GM12878 (cell line): ENCODE results near the gene FANCF. TPM values are rescaled to one million over a fixed set of nuclear protein-coding genes. Genes with fewer than 3 reads are reported as not detected.
A peak's percentile ranks its signal among the peaks of the same experiment; 100 is the strongest.

ENCODE experiments used
- ATAC-seq: fragments of 200-7000 bp; cut with Tn5 transposase; 3 replicates; pipeline ENCODE4 v1.9.1; 2020; ENCODE audit warnings: mild to moderate bottlenecking, moderate library complexity
- BruUV-seq: library from RNA; stranded (reverse); fragments of 400-500 nt; replicated peaks from 2 replicates; lab custom pipeline; 2021; lab: Mats Ljungman, UMichigan
- CTCF ChIA-PET: fragments of 300-600 bp; sonication (Branson Sonifier 250); formaldehyde crosslinking; extraction: SDS; loops from one replicate; lab custom pipeline; 2021; ENCODE audit warnings: inconsistent platforms; lab: Yijun Ruan, JAX
- POLR2A ChIA-PET: fragments of 350-600 bp; formaldehyde crosslinking; extraction: SDS; loops from one replicate; lab custom pipeline; 2021; ENCODE audit warnings: inconsistent platforms; lab: Charles Lee
- RAD21 ChIA-PET: fragments of 300-600 bp; sonication (Branson Sonifier 250); formaldehyde crosslinking; loops from one replicate; lab custom pipeline; 2023; ENCODE audit warnings: antibody characterized with exemption; ENCODE audit not compliant: unreplicated experiment; lab: Charles Lee
- SMC1A ChIA-PET: fragments of 300-600 bp; sonication (Branson Sonifier 250); formaldehyde crosslinking; loops from one replicate; lab custom pipeline; 2023; ENCODE audit not compliant: unreplicated experiment, uncharacterized antibody; lab: Charles Lee
- DNase-seq: peaks from one replicate; pipeline ENCODE4 v3.0.0-alpha.2; 2011; ENCODE audit warnings: low read depth, low spot score
- FAIRE-seq: peaks from 3 replicates; lab custom pipeline; 2011; peaks lifted over from hg19 to GRCh38; lab: Jason Lieb, UNC
- H2AFZ ChIP-seq: 2 replicates; pipeline ENCODE4 v1.6.0; 2011; ENCODE audit warnings: low read depth, low read length, control low read depth; ENCODE audit not compliant: control insufficient read depth
- H3K27ac ChIP-seq: 2 replicates; pipeline ENCODE4 v1.5.1; 2011; ENCODE audit warnings: control low read depth; ENCODE audit not compliant: control insufficient read depth, insufficient read depth
- H3K27me3 ChIP-seq, 2 experiments: replicated peaks in 1 of 2; 2 replicates each; pipeline versions ENCODE4 v1.6.0 to v1.6.1; 2011; ENCODE audit warnings: low read length in 1 of 2; ENCODE audit not compliant: control insufficient read depth in 2 of 2, insufficient read depth in 2 of 2
- H3K36me3 ChIP-seq, 2 experiments: 2 replicates each; pipeline ENCODE4 v1.5.1; 2011; ENCODE audit warnings: low read length in 1 of 2; ENCODE audit not compliant: control insufficient read depth in 2 of 2, insufficient read depth in 2 of 2
- H3K4me1 ChIP-seq: 2 replicates; pipeline ENCODE4 v1.6.1; 2011; ENCODE audit warnings: mild to moderate bottlenecking, low read length, moderate library complexity, mixed read lengths; ENCODE audit not compliant: control insufficient read depth, insufficient read depth
- H3K4me2 ChIP-seq: 2 replicates; pipeline ENCODE4 v1.6.0; 2011; ENCODE audit warnings: control low read depth; ENCODE audit not compliant: control insufficient read depth, insufficient read depth
- H3K4me3 ChIP-seq: fragments of 200-600 bp; sonication (generic); 2 replicates; pipeline ENCODE4 v1.5.1; 2016
- H3K79me2 ChIP-seq: 2 replicates; pipeline ENCODE4 v1.6.0; 2011; ENCODE audit warnings: low read length; ENCODE audit not compliant: control insufficient read depth, insufficient read depth
- H3K9ac ChIP-seq: 2 replicates; pipeline ENCODE4 v1.8.0; 2011; ENCODE audit warnings: low read length, control low read depth, mixed read lengths; ENCODE audit not compliant: control insufficient read depth, insufficient read depth
- H3K9me3 ChIP-seq: replicated peaks from 3 replicates; pipeline ENCODE4 v1.5.1; 2011; ENCODE audit warnings: mild to moderate bottlenecking, low read length; ENCODE audit not compliant: control insufficient read depth, insufficient read depth
- H4K20me1 ChIP-seq: 2 replicates; pipeline ENCODE4 v1.6.0; 2011; ENCODE audit not compliant: control insufficient read depth, insufficient read depth
- BCL11A ChIP-seq: IDR thresholded peaks from 2 replicates; pipeline ENCODE4 v1.6.1; 2011; ENCODE audit warnings: low read depth, low read length
- CHD1 ChIP-seq: IDR thresholded peaks from 2 replicates; pipeline ENCODE4 v1.6.1; 2012; ENCODE audit warnings: low read depth, low read length, improper control_type of control experiment
- CREB1 ChIP-seq: IDR thresholded peaks from 2 replicates; pipeline ENCODE4 v1.6.1; 2012; ENCODE audit warnings: low read depth, mild to moderate bottlenecking, inconsistent platforms
- ESRRA ChIP-seq: IDR thresholded peaks from 2 replicates; pipeline ENCODE4 v1.6.1; 2012; ENCODE audit warnings: mild to moderate bottlenecking, low read length, improper control_type of control experiment
- FOXK2 ChIP-seq: fragments of 450-650 bp; IDR thresholded peaks from 2 replicates; pipeline ENCODE4 v1.6.1; 2017; ENCODE audit warnings: mild to moderate bottlenecking, moderate library complexity
- FOXM1 ChIP-seq: IDR thresholded peaks from 2 replicates; pipeline ENCODE4 v1.6.1; 2012; ENCODE audit warnings: low read depth, mild to moderate bottlenecking, inconsistent platforms, low read length, moderate library complexity
- MEF2A ChIP-seq: IDR thresholded peaks from 2 replicates; pipeline ENCODE4 v1.6.1; 2011; ENCODE audit warnings: low read depth, mild to moderate bottlenecking, low read length, moderate library complexity; ENCODE audit not compliant: insufficient read depth
- NFIC ChIP-seq: IDR thresholded peaks from 2 replicates; pipeline ENCODE4 v1.6.1; 2012; ENCODE audit warnings: low read depth, mild to moderate bottlenecking, inconsistent platforms, low read length, moderate library complexity
- RAD21 ChIP-seq: IDR thresholded peaks from 2 replicates; pipeline ENCODE4 v1.6.1; 2011; ENCODE audit warnings: mild to moderate bottlenecking, low read depth, low read length, moderate library complexity; ENCODE audit not compliant: insufficient read depth
- RFX5 ChIP-seq: IDR thresholded peaks from 2 replicates; pipeline ENCODE4 v1.6.1; 2011; ENCODE audit warnings: low read depth, low read length, improper control_type of control experiment
- RUNX3 ChIP-seq: IDR thresholded peaks from 2 replicates; pipeline ENCODE4 v1.6.1; 2012; ENCODE audit warnings: low read length, inconsistent platforms
- SREBF1 ChIP-seq: IDR thresholded peaks from 2 replicates; pipeline ENCODE4 v1.6.1; 2012; ENCODE audit warnings: mild to moderate bottlenecking, low read length
- TCF7 ChIP-seq: IDR thresholded peaks from 2 replicates; pipeline ENCODE4 v1.6.1; 2014; ENCODE audit warnings: antibody characterized with exemption, borderline replicate concordance
- ZNF274 ChIP-seq: IDR thresholded peaks from one replicate; pipeline ENCODE4 v1.8.0; 2011; ENCODE audit not compliant: insufficient read length, insufficient read depth
- ZNF622 ChIP-seq: fragments of 450-650 bp; IDR thresholded peaks from 2 replicates; pipeline ENCODE4 v1.6.1; 2017; ENCODE audit warnings: mild to moderate bottlenecking, inconsistent platforms
- WGBS: methylation state at CpG from one replicate; pipeline ENCODE4 v1.1.6; 2016; ENCODE audit warnings: low lambda C conversion rate; ENCODE audit not compliant: insufficient replicate concordance, insufficient coverage; ENCODE audit errors: missing lambda C conversion rate; 5-methylcytosine and 5-hydroxymethylcytosine counted together
- in situ Hi-C: fragments of 300-500 bp; cut with MboI; formaldehyde crosslinking; loops from 9 replicates; pipeline ENCODE4 v1.14.3; 2018; ENCODE audit warnings: mixed read lengths
- intact Hi-C: fragments of 100-400 bp; cut with micrococcal nuclease; formaldehyde crosslinking; loops from one replicate; pipeline ENCODE4 v1.14.2; 2022; ENCODE audit not compliant: unreplicated experiment
- polyA plus RNA-seq, 11 experiments: library from polyadenylated mRNA; depleted of rRNA in 4 of 11; unstranded in 6 of 11; stranded (reverse) in 5 of 11; fragments of >200 nt; fragmentation: Nextera tagmentation in 4 of 11; fragmentation: Illumina TruSeq in 1 of 11; extraction: Ambion mirVana in 4 of 11; extraction: Trizol in 1 of 11; gene quantifications; 1 replicate in 1 of 11; 2 replicates in 10 of 11; pipeline versions ENCODE4 v1.2.1 to v1.2.3, GENCODE V29; 2011 to 2016; ENCODE audit warnings: inconsistent platforms in 2 of 11, missing spikeins in 2 of 11, low read depth in 1 of 11
- total RNA-seq, 4 experiments: library from RNA; depleted of rRNA in 3 of 4; stranded (reverse); fragments of >200 nt in 3 of 4; fragmentation: Illumina TruSeq in 1 of 4; extraction: Trizol in 1 of 4; gene quantifications; 2 replicates each; pipeline versions ENCODE4 v1.2.1 to v1.2.3, GENCODE V29; 2013 to 2021
- TF ChIP-seq, protein P1 (sequence below): fragments of 150-350 bp; IDR thresholded peaks from 2 replicates; pipeline ENCODE4 v1.6.1; 2014; ENCODE audit warnings: mild to moderate bottlenecking, low read depth, low read length
- TF ChIP-seq, protein P2 (sequence below): fragments of 450-650 bp; IDR thresholded peaks from 2 replicates; pipeline ENCODE4 v1.6.1; 2016; ENCODE audit warnings: mild to moderate bottlenecking
- TF ChIP-seq, protein P3 (sequence below), 3 experiments: IDR thresholded peaks in 2 of 3; conservative IDR thresholded peaks in 1 of 3; 2 replicates each; pipeline ENCODE4 v1.5.1; 2011; ENCODE audit warnings: low read depth in 3 of 3, low read length in 3 of 3, mild to moderate bottlenecking in 3 of 3, control low read depth in 2 of 3, moderate library complexity in 2 of 3, inconsistent platforms in 1 of 3, mixed read lengths in 1 of 3; ENCODE audit not compliant: control insufficient read depth in 2 of 3, insufficient read depth in 1 of 3; ENCODE audit errors: extremely low read depth in 1 of 3
- TF ChIP-seq, protein P4 (sequence below): IDR thresholded peaks from 2 replicates; pipeline ENCODE4 v1.6.1; 2011; ENCODE audit warnings: mild to moderate bottlenecking, low read depth, low read length, moderate library complexity; ENCODE audit not compliant: insufficient replicate concordance

Gene FANCF
- total and polyA plus RNA-seq, 10 of the 15 experiments (the other 5 are each of a cell fraction or from before 2014, with no cell fraction given), result 1.6 to 19.9 (median 12.2) TPM

DNA sequence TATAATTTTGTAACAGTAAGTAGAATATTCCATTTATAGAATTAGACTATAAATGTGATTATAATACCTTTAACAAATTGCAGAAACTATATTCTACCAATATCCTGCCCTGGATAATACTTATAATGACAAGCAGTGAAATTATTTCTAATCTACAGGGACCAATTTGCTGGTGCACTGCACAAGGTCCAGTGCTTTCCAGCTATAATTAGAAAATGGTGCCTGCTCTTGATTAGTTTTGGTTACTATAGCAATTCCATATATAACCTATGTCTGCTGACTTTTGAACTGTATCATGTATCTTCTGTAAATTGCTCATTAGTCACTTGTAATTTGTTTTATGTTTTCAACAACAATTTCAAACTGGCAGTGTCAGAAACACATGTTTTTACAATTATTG lies 23.1 kb downstream of the FANCF start (continued):
- TF ChIP-seq, protein P1, sequence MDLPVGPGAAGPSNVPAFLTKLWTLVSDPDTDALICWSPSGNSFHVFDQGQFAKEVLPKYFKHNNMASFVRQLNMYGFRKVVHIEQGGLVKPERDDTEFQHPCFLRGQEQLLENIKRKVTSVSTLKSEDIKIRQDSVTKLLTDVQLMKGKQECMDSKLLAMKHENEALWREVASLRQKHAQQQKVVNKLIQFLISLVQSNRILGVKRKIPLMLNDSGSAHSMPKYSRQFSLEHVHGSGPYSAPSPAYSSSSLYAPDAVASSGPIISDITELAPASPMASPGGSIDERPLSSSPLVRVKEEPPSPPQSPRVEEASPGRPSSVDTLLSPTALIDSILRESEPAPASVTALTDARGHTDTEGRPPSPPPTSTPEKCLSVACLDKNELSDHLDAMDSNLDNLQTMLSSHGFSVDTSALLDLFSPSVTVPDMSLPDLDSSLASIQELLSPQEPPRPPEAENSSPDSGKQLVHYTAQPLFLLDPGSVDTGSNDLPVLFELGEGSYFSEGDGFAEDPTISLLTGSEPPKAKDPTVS, result no peak
- TF ChIP-seq SREBF1 (no peak), CHD1 (no peak), RAD21 (no peak)
- TF ChIP-seq, protein P2, sequence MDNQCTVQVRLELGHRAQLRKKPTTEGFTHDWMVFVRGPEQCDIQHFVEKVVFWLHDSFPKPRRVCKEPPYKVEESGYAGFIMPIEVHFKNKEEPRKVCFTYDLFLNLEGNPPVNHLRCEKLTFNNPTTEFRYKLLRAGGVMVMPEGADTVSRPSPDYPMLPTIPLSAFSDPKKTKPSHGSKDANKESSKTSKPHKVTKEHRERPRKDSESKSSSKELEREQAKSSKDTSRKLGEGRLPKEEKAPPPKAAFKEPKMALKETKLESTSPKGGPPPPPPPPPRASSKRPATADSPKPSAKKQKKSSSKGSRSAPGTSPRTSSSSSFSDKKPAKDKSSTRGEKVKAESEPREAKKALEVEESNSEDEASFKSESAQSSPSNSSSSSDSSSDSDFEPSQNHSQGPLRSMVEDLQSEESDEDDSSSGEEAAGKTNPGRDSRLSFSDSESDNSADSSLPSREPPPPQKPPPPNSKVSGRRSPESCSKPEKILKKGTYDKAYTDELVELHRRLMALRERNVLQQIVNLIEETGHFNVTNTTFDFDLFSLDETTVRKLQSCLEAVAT, result no peak

DNA sequence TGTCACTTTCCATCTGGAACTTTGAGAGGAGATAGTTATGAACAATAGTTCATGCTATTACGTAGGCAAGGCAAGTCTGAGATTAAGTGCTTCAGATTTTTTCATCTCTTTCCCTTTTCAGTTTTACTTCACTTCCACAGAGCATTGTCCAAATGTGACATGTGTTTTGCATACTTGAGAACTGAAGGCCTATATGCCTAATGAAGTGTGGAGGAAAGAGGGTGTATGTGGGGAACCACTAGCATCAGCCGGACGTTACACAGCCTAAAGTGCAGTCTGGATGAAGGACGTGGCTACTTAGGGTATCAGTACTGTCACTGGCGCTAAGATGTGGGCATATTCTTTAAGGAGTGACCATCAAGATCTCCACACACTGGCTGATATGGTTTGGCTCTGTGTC lies 26.2 kb downstream of the FANCF start:
- no peak for DNase-seq
- Histone ChIP-seq H3K9ac (no peak overlapping the region), H3K4me1 (no peaks in the 10 kb centered on the region), H3K36me3 (no peaks in the 10 kb centered on the region), H3K4me2 (no peak overlapping the region), H3K27ac (no peak overlapping the region), H3K4me3 (no peak overlapping the region), H3K27me3 (no peaks in the 10 kb centered on the region), H2AFZ (no peak overlapping the region), H3K79me2 (no peaks in the 10 kb centered on the region), H3K9me3 (no peaks in the 10 kb centered on the region), H4K20me1 (no peaks in the 10 kb centered on the region)
- BruUV-seq, result no TSS peak
- RAD21 ChIA-PET, result no interaction called here
- POLR2A ChIA-PET, result no interaction called here
- in situ Hi-C loops, result no loop called here
- ATAC-seq, result peak; percentile 61
- intact Hi-C loops, result no loop called here
- CTCF ChIA-PET, result no interaction called here
- WGBS, result 30% methylated on average over 5 of the region's 5 CpGs
- FAIRE-seq, result no peak
- SMC1A ChIA-PET, result no interaction called here
- TF ChIP-seq BCL11A (no peak), TCF7 (no peak), ZNF622 (no peak), ZNF274 (no peak), RFX5 (no peak), CREB1 (no peak), ESRRA (no peak), FOXK2 (no peak), MEF2A (no peak), SREBF1 (no peak), RUNX3 (no peak), FOXM1 (no peak), NFIC (no peak)
- TF ChIP-seq, protein P3, sequence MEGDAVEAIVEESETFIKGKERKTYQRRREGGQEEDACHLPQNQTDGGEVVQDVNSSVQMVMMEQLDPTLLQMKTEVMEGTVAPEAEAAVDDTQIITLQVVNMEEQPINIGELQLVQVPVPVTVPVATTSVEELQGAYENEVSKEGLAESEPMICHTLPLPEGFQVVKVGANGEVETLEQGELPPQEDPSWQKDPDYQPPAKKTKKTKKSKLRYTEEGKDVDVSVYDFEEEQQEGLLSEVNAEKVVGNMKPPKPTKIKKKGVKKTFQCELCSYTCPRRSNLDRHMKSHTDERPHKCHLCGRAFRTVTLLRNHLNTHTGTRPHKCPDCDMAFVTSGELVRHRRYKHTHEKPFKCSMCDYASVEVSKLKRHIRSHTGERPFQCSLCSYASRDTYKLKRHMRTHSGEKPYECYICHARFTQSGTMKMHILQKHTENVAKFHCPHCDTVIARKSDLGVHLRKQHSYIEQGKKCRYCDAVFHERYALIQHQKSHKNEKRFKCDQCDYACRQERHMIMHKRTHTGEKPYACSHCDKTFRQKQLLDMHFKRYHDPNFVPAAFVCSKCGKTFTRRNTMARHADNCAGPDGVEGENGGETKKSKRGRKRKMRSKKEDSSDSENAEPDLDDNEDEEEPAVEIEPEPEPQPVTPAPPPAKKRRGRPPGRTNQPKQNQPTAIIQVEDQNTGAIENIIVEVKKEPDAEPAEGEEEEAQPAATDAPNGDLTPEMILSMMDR (IDR thresholded peaks at IDR 0.05 in 2 of 3, conservative IDR thresholded peaks at IDR 0.05 in 1 of 3; ENCODE audit: control insufficient read depth in 2 of 3, extremely low read depth in 1 of 3, insufficient read depth in 1 of 3, low read depth in 3 of 3, low read length in 3 of 3), result no peak
- TF ChIP-seq, protein P4, sequence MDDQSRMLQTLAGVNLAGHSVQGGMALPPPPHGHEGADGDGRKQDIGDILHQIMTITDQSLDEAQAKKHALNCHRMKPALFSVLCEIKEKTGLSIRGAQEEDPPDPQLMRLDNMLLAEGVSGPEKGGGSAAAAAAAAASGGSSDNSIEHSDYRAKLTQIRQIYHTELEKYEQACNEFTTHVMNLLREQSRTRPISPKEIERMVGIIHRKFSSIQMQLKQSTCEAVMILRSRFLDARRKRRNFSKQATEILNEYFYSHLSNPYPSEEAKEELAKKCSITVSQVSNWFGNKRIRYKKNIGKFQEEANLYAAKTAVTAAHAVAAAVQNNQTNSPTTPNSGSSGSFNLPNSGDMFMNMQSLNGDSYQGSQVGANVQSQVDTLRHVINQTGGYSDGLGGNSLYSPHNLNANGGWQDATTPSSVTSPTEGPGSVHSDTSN, result no peak
